CD8-positive, alpha-beta memory T cell (primary cell): ENCODE results near the gene ATP8A2. TPM values are rescaled to one million over a fixed set of nuclear protein-coding genes. Genes with fewer than 3 reads are reported as not detected.

Experiments
- CTCF ChIA-PET: fragments of 350-600 bp; sonication (Branson Sonifier 250); formaldehyde crosslinking; loops from one replicate; lab custom pipeline; 2021; ENCODE audit warnings: antibody characterized with exemption; lab: Charles Lee
- POLR2A ChIA-PET: fragments of 350-600 bp; sonication (Branson Sonifier 250); formaldehyde crosslinking; loops from one replicate; lab custom pipeline; 2021; ENCODE audit warnings: antibody characterized with exemption; lab: Charles Lee
- DNase-seq, 5 donors: peaks; one replicate each; pipeline versions ENCODE4 v3.0.0 to v3.0.0-alpha.2; 2020 to 2022; ENCODE audit warnings: mixed read lengths in 1 of 5
- H3K27ac ChIP-seq: one replicate; pipeline ENCODE4 v1.7.0; 2013; ENCODE audit warnings: low read depth, mild to moderate bottlenecking, low read length, moderate library complexity
- H3K27me3 ChIP-seq: 2 replicates; pipeline ENCODE4 v1.7.0; 2013; ENCODE audit warnings: low read length, mild to moderate bottlenecking; ENCODE audit not compliant: insufficient read depth, poor library complexity, severe bottlenecking
- H3K36me3 ChIP-seq: 2 replicates; pipeline ENCODE4 v1.7.0; 2013; ENCODE audit warnings: mild to moderate bottlenecking, low read length, moderate library complexity; ENCODE audit not compliant: insufficient read depth
- H3K4me1 ChIP-seq: 2 replicates; pipeline ENCODE4 v1.7.0; 2013; ENCODE audit warnings: mild to moderate bottlenecking, low read length, moderate library complexity; ENCODE audit not compliant: insufficient read depth
- H3K4me3 ChIP-seq: 2 replicates; pipeline ENCODE4 v1.7.0; 2013; ENCODE audit warnings: mild to moderate bottlenecking, low read length
- H3K9me3 ChIP-seq: 2 replicates; pipeline ENCODE4 v1.7.0; 2013; ENCODE audit warnings: mild to moderate bottlenecking, low read length
- H3K27ac Mint-ChIP-seq, 8 donors: one replicate each; pipeline ENCODE4 v1.8.0; 2020 to 2021; ENCODE audit warnings: mixed read lengths in 8 of 8, mild to moderate bottlenecking in 6 of 8, inconsistent platforms in 3 of 8, moderate library complexity in 3 of 8
- H3K27me3 Mint-ChIP-seq, 2 donors: one replicate each; pipeline ENCODE4 v1.8.0; 2020 to 2021; ENCODE audit warnings: mixed read lengths in 2 of 2, mild to moderate bottlenecking in 1 of 2, moderate library complexity in 1 of 2
- H3K36me3 Mint-ChIP-seq, 3 donors: one replicate each; pipeline ENCODE4 v1.8.0; 2020 to 2021; ENCODE audit warnings: mixed read lengths in 3 of 3, inconsistent platforms in 1 of 3, mild to moderate bottlenecking in 1 of 3
- H3K4me1 Mint-ChIP-seq, 3 donors: one replicate each; pipeline ENCODE4 v1.8.0; 2020 to 2021; ENCODE audit warnings: mixed read lengths in 3 of 3, inconsistent platforms in 1 of 3, mild to moderate bottlenecking in 1 of 3
- H3K4me3 Mint-ChIP-seq, 7 donors: one replicate each; pipeline ENCODE4 v1.8.0; 2020 to 2021; ENCODE audit warnings: mixed read lengths in 7 of 7, mild to moderate bottlenecking in 6 of 7, moderate library complexity in 4 of 7, inconsistent platforms in 2 of 7
- H3K9me3 Mint-ChIP-seq, 5 donors: one replicate each; pipeline ENCODE4 v1.8.0; 2020 to 2022; ENCODE audit warnings: mixed read lengths in 5 of 5, mild to moderate bottlenecking in 3 of 5, moderate library complexity in 2 of 5, inconsistent platforms in 1 of 5
- polyA plus RNA-seq: library from polyadenylated mRNA; unstranded; fragments of 300-500 nt; fragmentation: Illumina TruSeq; gene quantifications from one replicate; pipeline ENCODE4 v1.2.3, GENCODE V29; 2021
- total RNA-seq, 2 experiments: library from RNA; stranded (reverse); gene quantifications; one replicate each; pipeline ENCODE4 v1.2.3, GENCODE V29; 2021

ATP8A2 gene
- total and polyA plus RNA-seq, 3 experiments from 2014 or later: 0.26 to 0.63 (median 0.58) TPM

- Histone ChIP-seq H3K36me3 (no peaks in the 10 kb centered on the region), H3K4me1 (no peaks in the 10 kb centered on the region), H3K4me3 (no peak overlapping the region), H3K27me3 (no peaks in the 10 kb centered on the region), H3K27ac (no peak overlapping the region), H3K9me3 (no peaks in the 10 kb centered on the region)
- H3K27ac Mint-ChIP-seq: no peak overlapping the region
- CTCF ChIA-PET: no interaction called here
- H3K36me3 Mint-ChIP-seq: no peaks in the 10 kb centered on the region
- H3K4me1 Mint-ChIP-seq: no peaks in the 10 kb centered on the region
- POLR2A ChIA-PET: no interaction called here
- H3K27me3 Mint-ChIP-seq: peaks cover 0 to 3% of the 10 kb centered on the region in 2 donors
- no peaks in the 10 kb centered on the region for H3K9me3 Mint-ChIP-seq
- DNase-seq: no peak
- no peak overlapping the region for H3K4me3 Mint-ChIP-seq
Observed at GRCh38 chr13:25833761-25834160, 462.0 kb downstream of the ATP8A2 start.

GRCh38 chr13:25836574-25837336, 465.0 kb downstream of the ATP8A2 start:
- no peak overlapping the region for H3K27ac ChIP-seq
- Mint-ChIP-seq H3K36me3 (no peaks in the 10 kb centered on the region), H3K9me3 (no peaks in the 10 kb centered on the region), H3K27ac (no peak overlapping the region), H3K27me3 (peaks cover 0 to 3% of the 10 kb centered on the region in 2 donors), H3K4me3 (no peak overlapping the region), H3K4me1 (no peaks in the 10 kb centered on the region)
- no peaks in the 10 kb centered on the region for H3K36me3 ChIP-seq
- ChIA-PET POLR2A (no interaction called here), CTCF (no interaction called here)
- no peak for DNase-seq
- H3K4me1 ChIP-seq: no peaks in the 10 kb centered on the region
- no peaks in the 10 kb centered on the region for H3K27me3 ChIP-seq
- no peaks in the 10 kb centered on the region for H3K9me3 ChIP-seq
- H3K4me3 ChIP-seq: no peak overlapping the region

GRCh38 chr13:25839371-25839770, 467.6 kb downstream of the ATP8A2 start:
- CTCF ChIA-PET: interaction anchor here (1.7 kb wide), 1 partner anchor 10 kb away, joined by 3 read pairs; no protein-coding TSS in a partner anchor

GRCh38 chr13:25840261-25840660, 468.5 kb downstream of the ATP8A2 start:
- DNase-seq: no peak
- Histone ChIP-seq H3K4me3 (no peak overlapping the region), H3K36me3 (no peaks in the 10 kb centered on the region), H3K4me1 (no peaks in the 10 kb centered on the region), H3K27me3 (no peaks in the 10 kb centered on the region), H3K27ac (no peak overlapping the region), H3K9me3 (no peaks in the 10 kb centered on the region)
- no peaks in the 10 kb centered on the region for H3K4me1 Mint-ChIP-seq
- no peaks in the 10 kb centered on the region for H3K36me3 Mint-ChIP-seq
- H3K4me3 Mint-ChIP-seq: no peak overlapping the region
- no peak overlapping the region for H3K27ac Mint-ChIP-seq
- CTCF ChIA-PET: no interaction called here
- POLR2A ChIA-PET: interaction anchor here (1.1 kb wide), 1 partner anchor 61 kb away, joined by 4 read pairs; no protein-coding TSS in a partner anchor
- peaks cover 6 to 7% of the 10 kb centered on the region in 2 donors for H3K27me3 Mint-ChIP-seq
- H3K9me3 Mint-ChIP-seq: no peaks in the 10 kb centered on the region

More at GRCh38 chr13:25839371-25839770, 467.6 kb downstream of the ATP8A2 start:
- Mint-ChIP-seq H3K9me3 (no peaks in the 10 kb centered on the region), H3K27ac (no peak overlapping the region), H3K36me3 (no peaks in the 10 kb centered on the region), H3K27me3 (peaks cover 6 to 7% of the 10 kb centered on the region in 2 donors), H3K4me3 (no peak overlapping the region), H3K4me1 (no peaks in the 10 kb centered on the region)
- Histone ChIP-seq H3K4me1 (no peaks in the 10 kb centered on the region), H3K4me3 (no peak overlapping the region), H3K36me3 (no peaks in the 10 kb centered on the region), H3K27ac (no peak overlapping the region), H3K9me3 (no peaks in the 10 kb centered on the region), H3K27me3 (no peaks in the 10 kb centered on the region)
- POLR2A ChIA-PET: interaction anchor here (1.1 kb wide), 1 partner anchor 62 kb away, joined by 4 read pairs; no protein-coding TSS in a partner anchor
- DNase-seq: no peak

GRCh38 chr13:25840931-25841330, 469.2 kb downstream of the ATP8A2 start:
- POLR2A ChIA-PET: no interaction called here

GRCh38 chr13:25843692-25844091, 471.9 kb downstream of the ATP8A2 start:
- DNase-seq: no peak
- Histone ChIP-seq H3K36me3 (no peaks in the 10 kb centered on the region), H3K27me3 (no peaks in the 10 kb centered on the region), H3K9me3 (no peaks in the 10 kb centered on the region), H3K4me1 (peaks cover 24% of the 10 kb centered on the region), H3K4me3 (no peak overlapping the region), H3K27ac (no peak overlapping the region)
- H3K27ac Mint-ChIP-seq: peak overlapping the region in 3 of 8 donors; percentile 11 to 53 (median 39)
- peaks cover 22 to 27% (median 27%) of the 10 kb centered on the region in 3 donors for H3K4me1 Mint-ChIP-seq
- peaks cover 6 to 7% of the 10 kb centered on the region in 2 donors for H3K27me3 Mint-ChIP-seq
- ChIA-PET CTCF (no interaction called here), POLR2A (no interaction called here)
- no peaks in the 10 kb centered on the region for H3K36me3 Mint-ChIP-seq
- no peak overlapping the region for H3K4me3 Mint-ChIP-seq
- H3K9me3 Mint-ChIP-seq: no peaks in the 10 kb centered on the region

More at GRCh38 chr13:25840931-25841330, 469.2 kb downstream of the ATP8A2 start:
- Histone ChIP-seq H3K4me3 (no peak overlapping the region), H3K9me3 (no peaks in the 10 kb centered on the region), H3K4me1 (no peaks in the 10 kb centered on the region), H3K27ac (no peak overlapping the region), H3K36me3 (no peaks in the 10 kb centered on the region), H3K27me3 (no peaks in the 10 kb centered on the region)
- peaks cover 0 to under 1% (median 0%) of the 10 kb centered on the region in 3 donors for H3K4me1 Mint-ChIP-seq
- H3K27ac Mint-ChIP-seq: no peak overlapping the region
- no peaks in the 10 kb centered on the region for H3K36me3 Mint-ChIP-seq
- H3K4me3 Mint-ChIP-seq: no peak overlapping the region
- no peak for DNase-seq
- H3K27me3 Mint-ChIP-seq: peaks cover 6 to 7% of the 10 kb centered on the region in 2 donors
- CTCF ChIA-PET: no interaction called here
- H3K9me3 Mint-ChIP-seq: no peaks in the 10 kb centered on the region

- CTCF ChIA-PET: no interaction called here
- no peak overlapping the region for H3K4me3 ChIP-seq
Observed at GRCh38 chr13:25844559-25845434, 473.0 kb downstream of the ATP8A2 start.

More at GRCh38 chr13:25844559-25845434, 473.0 kb downstream of the ATP8A2 start:
- POLR2A ChIA-PET: no interaction called here
- Histone ChIP-seq H3K27me3 (no peaks in the 10 kb centered on the region), H3K4me1 (peaks cover 24% of the 10 kb centered on the region), H3K36me3 (no peaks in the 10 kb centered on the region), H3K9me3 (no peaks in the 10 kb centered on the region), H3K27ac (no peak overlapping the region)
- Mint-ChIP-seq H3K27me3 (peaks cover 6 to 7% of the 10 kb centered on the region in 2 donors), H3K9me3 (no peaks in the 10 kb centered on the region), H3K4me3 (no peak overlapping the region), H3K27ac (no peak overlapping the region), H3K4me1 (peaks cover 22 to 38% (median 37%) of the 10 kb centered on the region in 3 donors), H3K36me3 (no peaks in the 10 kb centered on the region)
- no peak for DNase-seq
